Kidney epithelial cell (primary cell): ENCODE data around the gene CACNA1A. TPM values are rescaled to one million over a fixed set of nuclear protein-coding genes. Genes with fewer than 3 reads are reported as not detected.
A peak's percentile ranks its signal among the peaks of the same experiment; 100 is the strongest.

Experiments used
- DNase-seq: peaks from one replicate; pipeline ENCODE4 v3.0.0-alpha.2; 2010; ENCODE audit warnings: low read depth
- H3K27me3 ChIP-seq: 2 replicates; pipeline ENCODE4 v1.6.0; 2011; ENCODE audit warnings: low read length; ENCODE audit not compliant: control insufficient read depth, insufficient read depth
- H3K36me3 ChIP-seq: 2 replicates; pipeline ENCODE4 v1.5.1; 2011; ENCODE audit warnings: low read length; ENCODE audit not compliant: control insufficient read depth, insufficient read depth
- H3K4me3 ChIP-seq: 2 replicates; pipeline ENCODE4 v1.5.1; 2011; ENCODE audit warnings: low read depth, mild to moderate bottlenecking, control low read depth, low read length
- total RNA-seq: library from RNA; depleted of rRNA; stranded (reverse); fragments of >200 nt; gene quantifications from 2 replicates; pipeline ENCODE4 v1.2.3, GENCODE V29; 2015
- TF ChIP-seq, protein P1 (sequence below): IDR thresholded peaks from 2 replicates; pipeline ENCODE4 v1.5.1; 2011; ENCODE audit warnings: mild to moderate bottlenecking, moderate library complexity, low read length, control low read depth, inconsistent platforms; ENCODE audit not compliant: insufficient read depth, poor library complexity, severe bottlenecking

The CACNA1A gene
- total RNA-seq, 1 donor from 2014 or later: 0.29 TPM

DNA sequence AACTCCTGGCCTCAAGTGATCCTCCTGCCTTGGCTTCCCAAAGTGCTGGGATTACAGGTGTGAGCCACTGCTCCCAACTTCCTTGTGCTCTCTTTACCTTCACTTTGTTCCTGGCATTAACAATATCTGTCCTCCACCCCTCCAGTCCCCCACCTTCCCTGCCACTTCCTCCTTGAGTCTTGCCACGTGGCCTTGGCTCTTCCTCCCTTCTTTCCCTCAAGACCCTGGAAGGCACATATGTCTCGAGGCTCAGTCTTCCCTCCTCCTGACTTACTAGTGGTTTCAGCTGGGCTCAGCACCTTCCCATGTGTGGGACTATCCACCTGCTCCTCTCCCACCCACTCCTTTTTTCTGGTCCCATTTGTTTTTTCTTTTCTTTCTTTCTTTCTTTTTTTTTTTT, 285.4 kb downstream of the CACNA1A start:
- TF ChIP-seq, protein P1, sequence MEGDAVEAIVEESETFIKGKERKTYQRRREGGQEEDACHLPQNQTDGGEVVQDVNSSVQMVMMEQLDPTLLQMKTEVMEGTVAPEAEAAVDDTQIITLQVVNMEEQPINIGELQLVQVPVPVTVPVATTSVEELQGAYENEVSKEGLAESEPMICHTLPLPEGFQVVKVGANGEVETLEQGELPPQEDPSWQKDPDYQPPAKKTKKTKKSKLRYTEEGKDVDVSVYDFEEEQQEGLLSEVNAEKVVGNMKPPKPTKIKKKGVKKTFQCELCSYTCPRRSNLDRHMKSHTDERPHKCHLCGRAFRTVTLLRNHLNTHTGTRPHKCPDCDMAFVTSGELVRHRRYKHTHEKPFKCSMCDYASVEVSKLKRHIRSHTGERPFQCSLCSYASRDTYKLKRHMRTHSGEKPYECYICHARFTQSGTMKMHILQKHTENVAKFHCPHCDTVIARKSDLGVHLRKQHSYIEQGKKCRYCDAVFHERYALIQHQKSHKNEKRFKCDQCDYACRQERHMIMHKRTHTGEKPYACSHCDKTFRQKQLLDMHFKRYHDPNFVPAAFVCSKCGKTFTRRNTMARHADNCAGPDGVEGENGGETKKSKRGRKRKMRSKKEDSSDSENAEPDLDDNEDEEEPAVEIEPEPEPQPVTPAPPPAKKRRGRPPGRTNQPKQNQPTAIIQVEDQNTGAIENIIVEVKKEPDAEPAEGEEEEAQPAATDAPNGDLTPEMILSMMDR: no peak
- Histone ChIP-seq H3K36me3 (no peaks in the 10 kb centered on the region), H3K4me3 (no peak overlapping the region), H3K27me3 (no peaks in the 10 kb centered on the region)
- DNase-seq: no peak

DNA sequence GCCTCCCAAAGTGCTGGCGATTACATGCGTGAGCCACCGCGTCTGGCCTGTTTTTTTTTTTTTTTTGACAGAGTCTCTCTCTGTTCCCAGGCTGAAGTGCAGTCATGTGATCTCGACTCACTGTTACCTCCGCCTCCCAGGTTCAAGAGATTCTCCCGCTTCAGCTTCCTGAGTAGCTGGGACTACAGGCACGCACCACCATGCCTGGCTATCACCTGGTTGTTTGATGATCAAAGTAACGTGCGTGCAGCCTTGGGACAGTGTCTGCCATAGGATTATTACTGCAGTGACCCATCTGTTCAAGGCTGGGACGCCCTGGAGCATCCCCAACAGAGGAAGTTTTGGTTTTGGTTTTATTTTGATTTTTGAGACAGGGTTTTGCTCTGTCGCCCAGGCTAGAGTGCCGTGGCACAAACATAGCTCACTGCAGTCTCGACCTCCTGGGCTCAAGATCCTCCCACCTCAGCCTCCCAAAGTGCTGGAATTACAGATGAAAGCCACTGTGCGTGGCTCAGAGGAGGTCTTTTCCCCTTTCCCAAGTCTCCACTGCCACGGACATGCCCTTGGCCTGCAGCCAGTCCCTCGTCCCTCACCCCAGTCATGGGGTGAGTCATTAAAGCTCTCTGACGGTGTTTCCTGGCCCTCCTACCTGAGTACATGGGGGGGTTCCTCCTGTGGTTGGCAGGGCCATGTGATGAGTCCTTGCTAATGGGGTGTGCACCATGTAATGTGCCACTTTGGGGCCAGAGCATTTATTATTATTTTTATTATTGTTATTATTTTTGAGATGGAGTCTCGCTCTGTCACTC, 290.5 kb downstream of the CACNA1A start:
- H3K27me3 ChIP-seq: no peaks in the 10 kb centered on the region
- TF ChIP-seq, protein P1: no peak
- no peaks in the 10 kb centered on the region for H3K36me3 ChIP-seq
- H3K4me3 ChIP-seq: no peak overlapping the region
- no peak for DNase-seq

DNA sequence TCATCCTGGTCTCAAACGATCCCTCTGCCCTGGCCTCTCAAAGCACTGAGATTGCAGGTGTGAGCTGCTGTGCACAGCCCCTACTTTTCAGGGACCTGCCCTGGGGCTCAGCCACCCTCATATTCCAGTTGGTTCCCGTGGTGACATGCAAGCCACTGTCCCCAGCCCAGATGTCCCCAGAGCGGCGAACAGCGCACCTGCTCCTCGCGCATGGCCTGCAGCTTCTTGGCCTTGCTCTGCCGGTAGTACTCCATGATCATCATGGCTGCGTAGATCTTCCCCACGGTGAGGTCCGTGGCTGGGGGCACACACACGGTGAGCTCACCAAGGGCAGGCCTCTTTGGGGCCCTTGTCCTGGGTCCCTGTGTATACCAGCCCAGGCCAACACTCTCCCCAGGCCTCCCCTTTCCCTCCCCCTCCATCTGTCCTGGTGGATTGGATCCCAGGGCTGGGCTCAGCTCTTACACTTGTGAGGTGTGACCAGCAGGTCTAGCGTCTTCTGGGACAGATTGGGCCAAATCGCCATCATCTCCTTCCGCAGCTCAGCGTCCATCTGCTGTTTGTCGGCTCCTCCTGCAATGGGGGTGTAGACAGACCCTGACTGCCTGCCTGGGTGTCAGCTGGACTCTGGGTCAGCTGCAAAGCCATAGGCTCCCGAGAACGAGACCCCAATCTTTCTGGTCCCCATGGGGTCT, 292.1 kb downstream of the CACNA1A start:
- no peaks in the 10 kb centered on the region for H3K27me3 ChIP-seq
- TF ChIP-seq, protein P1: no peak
- H3K4me3 ChIP-seq: no peak overlapping the region
- no peak for DNase-seq
- H3K36me3 ChIP-seq: no peaks in the 10 kb centered on the region

DNA sequence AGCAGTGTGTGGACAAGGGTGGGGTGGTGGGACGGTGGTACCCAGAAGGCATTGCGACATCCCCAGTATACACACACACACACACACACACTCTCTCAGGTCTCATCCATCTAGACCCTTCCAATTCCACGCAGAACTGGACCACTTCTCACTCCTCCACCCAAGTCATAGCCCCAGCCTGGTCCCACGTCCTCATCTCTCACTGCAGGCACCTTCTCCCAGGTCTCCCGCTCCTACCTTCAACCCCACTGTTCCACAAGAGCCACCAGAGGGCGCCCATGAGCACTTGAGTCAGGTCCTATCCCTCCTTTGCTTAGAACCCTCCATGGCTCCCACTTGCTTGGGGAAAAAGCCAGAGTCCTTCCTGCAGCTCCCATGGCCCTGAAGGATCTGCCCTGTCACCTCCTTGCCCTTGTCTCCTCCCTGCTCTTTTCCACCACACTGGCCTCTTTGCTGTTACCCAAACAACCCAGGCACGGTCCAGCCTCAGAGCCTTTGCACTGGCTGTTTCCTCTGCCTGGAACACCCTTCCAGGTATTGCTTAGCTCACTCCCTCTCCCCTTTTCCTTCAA, 293.4 kb downstream of the CACNA1A start:
- no peak for DNase-seq
- H3K27me3 ChIP-seq: no peaks in the 10 kb centered on the region
- TF ChIP-seq, protein P1: peak; percentile 64

DNA sequence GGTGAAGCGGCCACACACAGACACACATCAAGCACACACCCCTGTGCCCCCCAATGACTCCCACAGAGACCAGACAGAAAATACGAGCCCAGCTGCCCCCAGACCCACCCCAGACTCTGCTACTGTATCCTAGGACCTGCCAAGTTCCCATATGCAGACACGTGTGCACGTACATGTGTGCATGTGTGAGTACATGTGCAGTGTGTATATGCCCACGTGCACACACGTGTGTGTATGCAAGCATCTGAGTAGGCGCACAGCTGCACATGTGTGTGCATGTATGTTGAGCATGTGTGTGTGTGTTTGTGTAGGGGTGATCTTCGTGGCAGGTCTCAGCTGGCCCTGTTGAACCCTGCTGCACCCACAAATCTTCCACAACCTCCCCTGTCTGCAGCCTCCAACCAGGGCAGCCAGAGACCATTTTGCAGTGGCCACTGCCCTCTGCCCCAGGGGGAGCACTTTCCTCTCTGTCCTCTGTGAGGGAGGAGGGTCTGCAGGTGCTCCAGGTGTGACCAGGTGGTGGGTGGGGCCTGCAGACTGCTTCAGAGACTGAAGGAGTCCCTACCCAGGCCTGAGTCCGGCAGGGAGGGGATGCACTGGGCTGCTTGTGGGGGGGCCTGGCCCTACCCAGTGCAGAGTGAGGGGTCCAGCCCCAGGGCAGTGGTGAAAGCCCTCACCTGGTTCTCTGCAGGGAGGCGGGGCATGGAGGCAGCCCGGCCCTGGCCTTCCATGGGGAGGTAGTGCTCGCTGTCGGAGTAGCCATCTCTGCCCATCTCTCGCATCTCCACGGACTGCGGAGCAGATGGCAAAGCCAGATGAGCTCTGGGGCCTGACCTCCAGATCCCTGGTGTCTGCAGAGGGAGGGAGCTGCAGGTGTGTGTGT, 294.6 kb downstream of the CACNA1A start:
- H3K36me3 ChIP-seq: no peaks in the 10 kb centered on the region
- H3K4me3 ChIP-seq: no peak overlapping the region
- H3K27me3 ChIP-seq: no peaks in the 10 kb centered on the region
- DNase-seq: no peak
- TF ChIP-seq, protein P1: no peak

More for the DNA sequence above, 293.4 kb downstream of the CACNA1A start:
- Histone ChIP-seq H3K4me3 (no peak overlapping the region), H3K36me3 (no peaks in the 10 kb centered on the region)
